ENCODE results near the gene DSTYK.
"Not testable (repeated sequence)": the region's sequence is repeated elsewhere in the genome, so short reads cannot be mapped to it uniquely, and the experiment has no call there.

Gene DSTYK

GRCh38 chr1:205217418-205217817 lies 5.9 kb upstream of the DSTYK start:
- DNase-seq, result no peak

GRCh38 chr1:205216588-205216987 lies 5.1 kb upstream of the DSTYK start:
- no peak for DNase-seq

- no peak for DNase-seq
Measured at GRCh38 chr1:205214756-205215155, 3.3 kb upstream of the DSTYK start.

- no peak for DNase-seq
Measured at GRCh38 chr1:205211839-205212536, 486 bp upstream of the DSTYK start.

GRCh38 chr1:205210756-205211168 lies 740 bp downstream of the DSTYK start:
- DNase-seq, result no peak

GRCh38 chr1:205208811-205209210 lies 2.7 kb downstream of the DSTYK start:
- no peak for DNase-seq

- DNase-seq, result no peak
Measured at GRCh38 chr1:205205055-205205454, 6.4 kb downstream of the DSTYK start.

GRCh38 chr1:205204552-205204951 lies 7.0 kb downstream of the DSTYK start:
- no peak for DNase-seq

- DNase-seq, result no peak
Measured at GRCh38 chr1:205199931-205200299, 11.6 kb downstream of the DSTYK start.

GRCh38 chr1:205199090-205199930 lies 12.2 kb downstream of the DSTYK start:
- DNase-seq, result no peak

- DNase-seq, result no peak
Measured at GRCh38 chr1:205192287-205192686, 19.2 kb downstream of the DSTYK start.

- DNase-seq, result no peak
Measured at GRCh38 chr1:205191622-205192021, 19.9 kb downstream of the DSTYK start.

- DNase-seq, result no peak
Measured at GRCh38 chr1:205190845-205191577, 20.5 kb downstream of the DSTYK start.

GRCh38 chr1:205189131-205189530 lies 22.4 kb downstream of the DSTYK start:
- DNase-seq, result no peak

- DNase-seq, result no peak
Measured at GRCh38 chr1:205188596-205188995, 22.9 kb downstream of the DSTYK start.

- no peak for DNase-seq
Measured at GRCh38 chr1:205188098-205188497, 23.4 kb downstream of the DSTYK start.

- DNase-seq, result no peak
Measured at GRCh38 chr1:205187420-205187819, 24.1 kb downstream of the DSTYK start.

GRCh38 chr1:205186191-205186590 lies 25.3 kb downstream of the DSTYK start:
- DNase-seq, result no peak

- DNase-seq, result no peak
Measured at GRCh38 chr1:205183676-205184335, 27.7 kb downstream of the DSTYK start.

- DNase-seq, result no peak
Measured at GRCh38 chr1:205182930-205183329, 28.6 kb downstream of the DSTYK start.

- DNase-seq, result not testable (repeated sequence)
Measured at GRCh38 chr1:205180331-205180730, 31.2 kb downstream of the DSTYK start.

- DNase-seq, result no peak
Measured at GRCh38 chr1:205179842-205180241, 31.7 kb downstream of the DSTYK start.

GRCh38 chr1:205172729-205173366 lies 38.7 kb downstream of the DSTYK start:
- DNase-seq, result no peak
